Measurements from ENCODE around the gene MVB12A.

Gene MVB12A

GRCh38 chr19:17419621-17420474, at the start of gene MVB12A:
Gene MVB12A, plus strand, starts transcription at chr19:17420047. Its CDS starts 89 bp downstream, at chr19:17420136.
- peak; percentile 100 for DNase-seq

- no peak for DNase-seq
These were observed 42.8 kb upstream of the MVB12A start, which contains the start of gene PLVAP for GRCh38 chr19:17376935-17377600. Gene PLVAP, minus strand, starts transcription at chr19:17377342. Its CDS starts 54 bp downstream, at chr19:17377288.

GRCh38 chr19:17378271-17378670, 41.6 kb upstream of the MVB12A start:
- DNase-seq = no peak

- DNase-seq = no peak
These were observed 40.6 kb upstream of the MVB12A start for GRCh38 chr19:17379221-17379631.

GRCh38 chr19:17380426-17381138, 39.3 kb upstream of the MVB12A start:
- DNase-seq = no peak

GRCh38 chr19:17385878-17386611, 33.8 kb upstream of the MVB12A start:
- DNase-seq = peak; percentile 54

GRCh38 chr19:17389288-17389687, 30.6 kb upstream of the MVB12A start:
- no peak for DNase-seq

- no peak for DNase-seq
These were observed 29.7 kb upstream of the MVB12A start for GRCh38 chr19:17389957-17390664.

GRCh38 chr19:17390665-17391370, 29.0 kb upstream of the MVB12A start:
- peak; percentile 92 for DNase-seq

- DNase-seq = no peak
These were observed 28.3 kb upstream of the MVB12A start for GRCh38 chr19:17391371-17392151.

GRCh38 chr19:17393002-17393401, 26.8 kb upstream of the MVB12A start:
- DNase-seq = no peak

GRCh38 chr19:17393914-17394313, 25.9 kb upstream of the MVB12A start, which contains the start of gene CCDC194:
Gene CCDC194, minus strand, starts transcription at chr19:17394196. Its CDS starts 38 bp downstream, at chr19:17394158.
- no peak for DNase-seq

- peak; percentile 47 for DNase-seq
These were observed 24.9 kb upstream of the MVB12A start for GRCh38 chr19:17394891-17395415.

GRCh38 chr19:17398902-17399527, 20.8 kb upstream of the MVB12A start:
- DNase-seq = no peak

- DNase-seq = no peak
These were observed 18.2 kb upstream of the MVB12A start for GRCh38 chr19:17401628-17402027.

- DNase-seq = no peak
These were observed 16.6 kb upstream of the MVB12A start for GRCh38 chr19:17402982-17403855.

GRCh38 chr19:17404015-17404414, 15.8 kb upstream of the MVB12A start:
- DNase-seq = no peak

GRCh38 chr19:17404621-17405249, 15.1 kb upstream of the MVB12A start:
- no peak for DNase-seq
